Fibroblast of skin of abdomen (primary cell): ENCODE measurements around the gene TAAR1. TPM values are rescaled to one million over a fixed set of nuclear protein-coding genes. Genes with fewer than 3 reads are reported as not detected.
A peak's percentile ranks its signal among the peaks of the same experiment; 100 is the strongest.
"Not testable (repeated sequence)": the region's sequence is repeated elsewhere in the genome, so short reads cannot be mapped to it uniquely, and the experiment has no call there.

Experiments used
- DNase-seq: peaks from one replicate; pipeline ENCODE4 v3.0.0-alpha.2; 2013
- polyA plus RNA-seq, 2 experiments: library from polyadenylated mRNA; unstranded; fragments of 120-200 nt; gene quantifications; one replicate each; pipeline ENCODE4 v1.2.1, GENCODE V29; 2013; ENCODE audit not compliant: insufficient read length in 2 of 2

TAAR1 gene
- polyA plus RNA-seq (2013, experiment 1 of 2; ENCODE audit: insufficient read length), result not detected
- polyA plus RNA-seq (2013, experiment 2 of 2; ENCODE audit: insufficient read length), result not detected

DNA sequence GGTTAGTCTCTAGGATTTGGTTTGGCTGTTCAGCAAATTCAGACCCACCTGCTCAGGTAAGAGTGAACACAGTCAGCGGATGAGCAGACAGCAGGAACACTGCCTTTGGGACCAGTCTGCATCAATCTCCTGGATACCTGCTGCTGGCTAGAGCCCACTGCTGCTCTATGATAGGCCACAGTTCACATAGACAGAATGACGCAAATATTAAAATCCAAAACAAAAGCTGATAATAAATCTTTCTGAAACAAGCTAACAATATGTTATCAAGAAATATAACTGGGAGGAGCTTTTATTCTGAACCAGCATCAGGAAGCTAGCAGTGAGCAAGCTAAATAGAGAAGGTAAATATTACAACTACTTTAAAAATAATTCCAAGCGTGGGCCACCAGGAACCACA, at the start of gene TAAR1:
Gene TAAR1, minus strand, starts transcription at position 101 of the 400 bp plus-strand sequence. CDS start 13,179 bp downstream, outside the sequence.
- no peak for DNase-seq

GRCh38 chr6:132708771-132709170, 49.8 kb upstream of the TAAR1 start:
- peak; percentile 4 for DNase-seq

GRCh38 chr6:132708002-132708401, 49.0 kb upstream of the TAAR1 start:
- DNase-seq, result no peak

- not testable (repeated sequence) for DNase-seq
Measured at GRCh38 chr6:132706756-132707155, 47.8 kb upstream of the TAAR1 start.

GRCh38 chr6:132703936-132704335, 45.0 kb upstream of the TAAR1 start:
- no peak for DNase-seq

DNA sequence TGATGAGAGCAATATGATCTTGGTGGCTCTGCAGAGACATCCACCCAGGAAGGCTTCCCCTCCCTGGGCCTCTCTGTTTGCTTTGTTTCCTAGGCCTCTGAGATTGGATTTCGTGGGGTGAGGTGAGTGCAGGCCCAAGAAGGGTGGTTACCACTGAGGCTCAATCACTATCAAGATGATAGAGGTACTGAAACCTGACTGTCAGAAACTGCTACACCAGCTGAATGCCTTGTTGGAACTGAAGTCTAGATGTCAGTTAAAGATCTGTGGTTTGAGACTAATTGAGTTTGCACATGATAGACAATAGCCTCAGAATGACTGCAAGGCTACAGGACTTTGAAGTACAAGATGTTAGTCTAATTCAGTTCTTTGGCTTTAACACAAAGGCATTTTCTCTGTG, 39.6 kb upstream of the TAAR1 start:
- DNase-seq, result no peak

DNA sequence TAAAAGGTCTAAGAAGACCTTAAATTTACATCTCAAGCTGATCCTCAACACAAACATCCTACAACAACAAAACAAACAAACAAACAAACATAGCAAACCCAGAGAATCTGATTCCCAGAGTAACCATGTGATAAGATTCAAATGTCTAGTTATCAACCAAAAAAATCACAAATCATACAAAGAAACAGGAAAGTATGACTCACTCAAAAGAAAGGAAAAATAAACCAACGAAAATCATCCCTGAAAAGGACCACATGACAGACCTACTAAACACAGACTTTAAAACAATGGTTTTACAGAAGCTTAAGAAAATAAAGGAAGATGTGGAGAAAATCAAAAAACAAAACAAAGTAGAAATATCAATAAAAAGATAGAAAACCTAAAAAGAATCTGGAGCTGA, 36.8 kb upstream of the TAAR1 start:
- DNase-seq, result no peak

DNA sequence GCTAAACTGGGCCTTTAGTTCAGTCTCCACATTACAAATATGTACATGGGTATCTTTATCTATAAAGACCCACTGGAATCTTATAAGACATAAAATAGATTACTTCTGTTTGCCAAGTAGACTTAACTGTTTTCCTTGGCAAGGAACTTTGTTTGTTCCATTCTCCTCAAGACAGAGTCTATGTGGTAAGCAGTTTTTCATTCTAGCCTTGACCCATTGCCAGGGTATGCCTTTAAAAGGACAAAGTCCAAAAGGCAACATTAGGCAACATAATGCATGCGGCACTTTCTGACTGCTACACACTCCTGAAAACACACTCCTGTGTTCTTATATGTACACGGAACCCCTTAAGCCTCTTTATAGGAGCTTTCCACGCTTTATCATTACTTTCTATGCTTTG, 34.5 kb upstream of the TAAR1 start:
- no peak for DNase-seq

GRCh38 chr6:132690678-132691077, 31.7 kb upstream of the TAAR1 start:
- no peak for DNase-seq

DNA sequence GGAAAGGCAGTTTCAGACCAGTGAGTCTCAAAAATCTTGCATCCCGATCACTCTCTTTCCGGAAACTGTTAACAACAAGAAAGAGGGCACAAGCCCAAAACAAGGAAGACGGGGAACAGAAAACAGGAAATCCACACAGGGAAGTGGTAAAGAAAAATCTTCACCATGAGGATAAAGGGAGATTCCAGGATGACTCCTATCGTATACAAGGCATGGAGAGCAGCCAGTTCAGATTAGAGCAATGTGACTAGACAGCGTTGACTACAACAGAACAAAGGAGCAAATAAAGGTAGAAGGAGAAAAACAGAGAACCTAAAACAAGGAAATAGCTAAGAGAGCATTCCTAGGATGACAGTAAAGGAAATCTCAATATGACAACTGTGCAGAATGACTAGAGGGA, 28.3 kb upstream of the TAAR1 start:
- no peak for DNase-seq

DNA sequence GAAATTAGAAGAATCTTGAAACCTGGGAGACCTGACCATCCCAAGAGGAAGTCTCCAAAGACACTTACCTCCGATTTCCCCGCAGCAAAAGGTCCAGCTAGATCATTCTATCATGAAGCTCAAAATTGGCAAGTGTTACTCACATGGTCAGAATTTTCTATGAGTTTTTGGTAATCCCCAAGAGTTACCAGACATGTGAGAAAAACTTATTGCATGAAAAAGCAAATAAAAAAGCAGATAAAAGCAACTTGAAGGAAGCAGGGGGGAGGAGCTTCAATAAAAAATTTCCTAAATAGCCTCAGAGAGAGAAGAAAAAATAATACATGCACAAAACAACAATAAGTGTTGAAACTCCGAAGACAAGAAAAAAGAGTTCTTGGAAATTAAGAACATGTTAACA, 27.5 kb upstream of the TAAR1 start:
- no peak for DNase-seq

GRCh38 chr6:132685009-132685408, 26.0 kb upstream of the TAAR1 start:
- no peak for DNase-seq

GRCh38 chr6:132684272-132684671, 25.3 kb upstream of the TAAR1 start:
- DNase-seq, result no peak

GRCh38 chr6:132683543-132683942, 24.6 kb upstream of the TAAR1 start:
- peak; percentile 52 for DNase-seq

- not testable (repeated sequence) for DNase-seq
Measured at GRCh38 chr6:132679094-132679493, 20.1 kb upstream of the TAAR1 start.

GRCh38 chr6:132675749-132676148, 16.8 kb upstream of the TAAR1 start:
- no peak for DNase-seq

GRCh38 chr6:132675002-132675401, 16.0 kb upstream of the TAAR1 start:
- no peak for DNase-seq

- DNase-seq, result no peak
Measured at GRCh38 chr6:132673376-132674094, 14.6 kb upstream of the TAAR1 start.

- DNase-seq, result no peak
Measured at GRCh38 chr6:132671295-132671694, 12.3 kb upstream of the TAAR1 start.

DNA sequence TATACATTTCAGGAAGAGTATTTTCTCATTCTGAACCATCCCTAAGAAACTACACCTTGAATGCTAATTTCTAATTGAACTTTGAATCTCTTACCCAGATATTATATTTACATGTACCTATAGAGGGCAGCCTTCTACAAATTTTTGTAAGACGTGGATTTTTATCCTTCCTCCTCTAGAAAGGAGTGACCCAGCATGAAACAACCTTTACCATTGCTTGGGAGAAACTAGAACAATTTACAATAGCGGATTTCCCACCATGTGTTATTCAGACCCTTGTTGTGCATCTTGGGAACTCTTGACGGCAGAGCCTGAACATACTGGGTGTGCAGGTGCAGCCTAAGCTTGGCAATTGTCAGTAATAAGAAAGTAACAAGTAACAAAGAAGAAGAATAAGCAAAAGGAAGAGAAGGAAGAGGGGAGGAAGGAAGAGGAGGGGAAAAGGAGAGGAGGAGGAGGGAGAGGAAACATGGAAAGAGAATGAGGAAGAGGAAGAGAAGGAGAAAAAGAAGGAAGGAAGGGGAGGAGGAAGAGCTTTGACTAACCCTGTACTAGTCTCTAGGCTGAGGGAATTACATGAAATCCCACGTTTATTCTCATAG, 10.8 kb upstream of the TAAR1 start:
- peak; percentile 10 for DNase-seq

- no peak for DNase-seq
Measured at GRCh38 chr6:132666118-132666517, 7.1 kb upstream of the TAAR1 start.

GRCh38 chr6:132664309-132665034, 5.5 kb upstream of the TAAR1 start:
- no peak for DNase-seq

DNA sequence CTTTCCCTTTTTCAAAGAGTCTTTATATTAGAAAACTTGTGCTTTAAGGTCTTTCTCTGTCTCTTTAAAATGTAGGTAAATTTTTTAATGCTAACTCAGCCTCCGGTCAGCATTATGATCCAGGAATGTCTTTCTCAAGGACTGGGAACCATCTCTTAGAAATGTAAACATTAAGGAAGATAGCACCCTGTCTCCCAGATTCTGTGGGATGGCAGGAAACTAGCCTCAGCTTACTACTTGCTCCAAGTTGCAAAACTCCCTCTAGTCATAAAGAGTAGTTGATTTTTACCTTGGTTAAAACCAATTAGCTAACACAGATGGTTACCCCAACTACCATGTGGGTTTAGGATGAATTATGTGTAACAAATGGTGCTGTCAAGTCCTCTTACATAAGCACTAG, 4.7 kb upstream of the TAAR1 start:
- DNase-seq, result no peak

DNA sequence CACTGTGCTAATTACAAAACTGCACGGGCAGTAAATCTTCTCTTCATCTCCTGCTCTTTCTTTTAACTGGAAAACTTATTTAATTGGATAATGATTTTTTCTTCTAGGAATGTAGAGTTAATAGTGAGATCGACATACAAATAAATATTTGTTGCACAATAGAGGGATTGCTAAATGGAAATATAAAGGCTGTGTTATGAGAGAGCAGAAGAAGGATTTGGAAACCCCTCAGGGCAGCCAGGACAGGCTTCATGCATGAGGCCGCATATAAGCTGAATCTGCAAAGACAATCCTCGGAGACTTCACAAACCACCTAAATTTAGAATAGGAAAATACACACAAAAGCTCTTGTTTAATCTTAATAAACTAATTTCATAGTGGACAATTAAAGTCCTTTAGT, 2.9 kb upstream of the TAAR1 start:
- DNase-seq, result no peak
